ENCODE results near the gene MSH4.

DNA sequence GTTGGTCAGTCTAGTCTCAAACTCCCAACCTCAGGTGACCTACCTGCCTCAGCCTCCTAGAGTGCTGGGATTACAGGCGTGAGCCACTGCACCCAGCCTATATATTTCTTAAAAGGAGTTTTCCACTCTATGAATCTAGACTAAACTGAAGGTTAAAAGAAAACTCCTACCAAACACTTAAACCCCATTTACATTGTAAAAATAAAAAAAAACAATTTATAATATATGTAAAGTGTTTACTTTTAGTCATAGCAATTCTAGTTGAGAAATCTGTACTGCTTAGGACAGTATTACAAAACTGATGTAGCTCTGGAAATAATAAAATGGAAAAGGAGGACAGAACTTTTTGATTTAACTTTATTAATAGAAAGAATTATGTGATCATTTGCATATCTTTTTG is 126.0 kb downstream of the MSH4 start:
- TF ChIP-seq EZH2 (IDR thresholded peaks at IDR 0.05), result no peak
- TF ChIP-seq POLR2AphosphoS5 (IDR thresholded peaks at IDR 0.05; ENCODE audit: borderline replicate concordance, low read depth, low read length), result no peak
- TF ChIP-seq FOXP2 (optimal IDR thresholded peaks at IDR 0.05; ENCODE audit: control extremely low read depth, extremely low read length, insufficient read depth), result no peak
